RWPE2 (cell line): ENCODE results near the gene USF1.

Experiments used
- ATAC-seq: fragments of 200-7000 bp; cut with Tn5 transposase; 3 replicates; pipeline ENCODE4 v1.9.1; 2021; ENCODE audit warnings: low read depth
- DNase-seq: peaks from one replicate; pipeline ENCODE4 v3.0.0-alpha.2; 2020; ENCODE audit warnings: low spot score
- H3K27ac ChIP-seq: fragments of 450-650 bp; 2 replicates; pipeline ENCODE4 v1.5.1; 2017; ENCODE audit warnings: mild to moderate bottlenecking; ENCODE audit not compliant: poor library complexity, severe bottlenecking
- H3K27me3 ChIP-seq: fragments of 250-450 bp; sonication (Bioruptor Pico); 2 replicates; pipeline ENCODE4 v1.5.1; 2021; ENCODE audit warnings: mild to moderate bottlenecking, moderate library complexity; ENCODE audit not compliant: insufficient read depth, poor library complexity, severe bottlenecking
- H3K36me3 ChIP-seq: fragments of 250-450 bp; sonication (Bioruptor Pico); 2 replicates; pipeline ENCODE4 v1.5.1; 2020; ENCODE audit warnings: low read depth, mild to moderate bottlenecking, moderate library complexity
- H3K4me1 ChIP-seq: fragments of 250-450 bp; sonication (Bioruptor Pico); 2 replicates; pipeline ENCODE4 v1.5.1; 2021; ENCODE audit warnings: mild to moderate bottlenecking, moderate library complexity; ENCODE audit not compliant: insufficient read depth, poor library complexity, severe bottlenecking
- H3K4me3 ChIP-seq: fragments of 250-450 bp; sonication (Bioruptor Pico); 2 replicates; pipeline ENCODE4 v1.5.1; 2021; ENCODE audit warnings: mild to moderate bottlenecking, moderate library complexity; ENCODE audit not compliant: severe bottlenecking
- H3K9me3 ChIP-seq: fragments of 250-450 bp; sonication (Bioruptor Pico); 2 replicates; pipeline ENCODE4 v1.5.1; 2021; ENCODE audit warnings: mild to moderate bottlenecking, moderate library complexity; ENCODE audit not compliant: severe bottlenecking
- CTCF ChIP-seq: fragments of 450-650 bp; IDR thresholded peaks from one replicate; pipeline ENCODE4 v1.5.1; 2017; ENCODE audit warnings: mild to moderate bottlenecking, moderate library complexity; ENCODE audit not compliant: poor library complexity, severe bottlenecking

Gene USF1

GRCh38 chr1:161080441-161081405 is 34.9 kb upstream of the USF1 start:
- Histone ChIP-seq H3K4me1 (peaks cover 38% of the 10 kb centered on the region), H3K4me3 (no peak overlapping the region), H3K36me3 (no peaks in the 10 kb centered on the region), H3K27me3 (no peaks in the 10 kb centered on the region), H3K9me3 (no peaks in the 10 kb centered on the region), H3K27ac (peak overlapping the region; percentile 20)
- ATAC-seq = no peak
- TF ChIP-seq CTCF = no peak
- no peak for DNase-seq

GRCh38 chr1:161079436-161080110 is 33.8 kb upstream of the USF1 start:
- ATAC-seq (no peak), DNase-seq (no peak)
- H3K27ac ChIP-seq = no peak overlapping the region
- H3K4me1 ChIP-seq = peaks cover 44% of the 10 kb centered on the region
- no peak overlapping the region for H3K4me3 ChIP-seq
- no peak for TF ChIP-seq CTCF
- H3K9me3 ChIP-seq = no peaks in the 10 kb centered on the region
- no peaks in the 10 kb centered on the region for H3K36me3 ChIP-seq
- no peaks in the 10 kb centered on the region for H3K27me3 ChIP-seq

- no peak for TF ChIP-seq CTCF
- H3K27me3 ChIP-seq = no peaks in the 10 kb centered on the region
- no peaks in the 10 kb centered on the region for H3K9me3 ChIP-seq
- no peak overlapping the region for H3K4me3 ChIP-seq
- no peaks in the 10 kb centered on the region for H3K36me3 ChIP-seq
- DNase-seq (no peak), ATAC-seq (no peak)
- no peak overlapping the region for H3K27ac ChIP-seq
- peaks cover 34% of the 10 kb centered on the region for H3K4me1 ChIP-seq
These were observed 31.6 kb upstream of the USF1 start for GRCh38 chr1:161077426-161077825.

- H3K27me3 ChIP-seq = no peaks in the 10 kb centered on the region
- peaks cover 34% of the 10 kb centered on the region for H3K4me1 ChIP-seq
- ATAC-seq = 0 out of 3 replicates have a peak, but pooled peaks have one; percentile 4
- no peak for DNase-seq
- no peak overlapping the region for H3K4me3 ChIP-seq
- H3K27ac ChIP-seq = no peak overlapping the region
- H3K9me3 ChIP-seq = no peaks in the 10 kb centered on the region
- no peak for TF ChIP-seq CTCF
- no peaks in the 10 kb centered on the region for H3K36me3 ChIP-seq
These were observed 30.6 kb upstream of the USF1 start for GRCh38 chr1:161076410-161076809.
